IPS DF 19.7 (cell line): ENCODE measurements around the gene LRRC3C.

Experiments used
- DNase-seq: peaks from one replicate; pipeline ENCODE4 v3.0.0-alpha.2; 2013; ENCODE audit warnings: low read depth, low spot score

The LRRC3C gene

GRCh38 chr17:39974433-39974832 is 46.9 kb downstream of the LRRC3C start:
- no peak for DNase-seq

GRCh38 chr17:39975801-39976200 is 48.3 kb downstream of the LRRC3C start:
- DNase-seq, result no peak

GRCh38 chr17:39979016-39979670 is 51.6 kb downstream of the LRRC3C start:
- no peak for DNase-seq

- DNase-seq, result no peak
Measured at GRCh38 chr17:39979893-39980350, 52.4 kb downstream of the LRRC3C start.

- DNase-seq, result peak; percentile 98
Measured at GRCh38 chr17:39980351-39981206, 53.0 kb downstream of the LRRC3C start, which contains the start of gene PSMD3. Gene PSMD3, plus strand, starts transcription at chr17:39980807. Its CDS starts 164 bp downstream, at chr17:39980971.

GRCh38 chr17:39981207-39981741 is 53.7 kb downstream of the LRRC3C start:
- no peak for DNase-seq

- no peak for DNase-seq
Measured at GRCh38 chr17:39981766-39982375, 54.3 kb downstream of the LRRC3C start.

- no peak for DNase-seq
Measured at GRCh38 chr17:39988206-39988810, 60.8 kb downstream of the LRRC3C start.

GRCh38 chr17:39994448-39994847 is 66.9 kb downstream of the LRRC3C start:
- no peak for DNase-seq
